ENCODE data around the gene RTRAF. TPM values are rescaled to one million over a fixed set of nuclear protein-coding genes. Genes with fewer than 3 reads are reported as not detected.

Gene RTRAF
- total RNA-seq, 4 donors from 2014 or later = 20.2 to 58.7 (median 51.9) TPM

DNA sequence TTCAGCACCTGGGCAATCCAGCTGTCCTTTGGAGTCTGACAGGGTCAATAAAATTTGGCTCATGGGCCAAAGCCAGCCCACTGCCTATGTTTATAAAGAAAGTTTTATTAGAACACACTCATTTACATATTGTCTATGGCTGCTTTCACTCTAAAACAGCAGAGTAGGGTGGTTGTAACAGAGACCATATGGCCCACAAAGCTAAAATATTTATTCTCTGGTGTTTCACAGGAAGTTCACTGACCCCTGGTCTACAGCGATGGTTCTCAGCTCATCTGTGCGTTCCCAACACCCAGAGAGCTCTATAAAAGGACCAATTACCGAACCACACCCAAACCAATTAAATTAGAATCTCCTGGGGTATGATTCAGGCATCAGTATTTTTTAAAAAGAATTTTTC is 37.7 kb upstream of the RTRAF start:
- intact Hi-C loops (cut with DNase I) = no loop called here
- Histone ChIP-seq H3K4me1 (no peaks in the 10 kb centered on the region), H3K4me3 (no peak overlapping the region), H3K27me3 (no peaks in the 10 kb centered on the region), H3K9me3 (no peaks in the 10 kb centered on the region), H3K27ac (no peak overlapping the region), H3K36me3 (peaks cover 0 to 6% (median 0%) of the 10 kb centered on the region in 3 donors)
- DNase-seq = no peak
- TF ChIP-seq CTCF (IDR thresholded peaks at IDR 0.05) (no peak), POLR2A (IDR thresholded peaks at IDR 0.05) (no peak)
- 59 to 61% methylated on average over 3 of the region's 3 CpGs for WGBS, 2 donors

DNA sequence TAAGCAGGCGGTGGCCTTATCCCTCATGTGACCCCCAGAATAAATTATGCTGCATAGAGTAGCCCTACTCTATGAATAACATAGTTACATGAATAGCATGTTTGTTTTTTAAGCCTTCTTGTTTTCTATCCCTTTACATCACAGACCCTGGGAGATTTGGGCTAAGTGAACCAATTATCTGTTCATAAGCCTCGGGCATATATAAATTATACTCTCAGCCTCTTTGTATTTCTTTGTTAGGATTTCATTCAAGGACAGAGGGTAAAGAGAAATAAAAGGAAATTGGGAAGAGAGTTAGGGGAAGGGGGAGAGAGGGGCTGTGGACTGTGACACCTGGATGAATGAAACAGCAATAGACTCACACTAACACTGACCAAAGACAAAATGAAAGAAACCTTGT is 35.3 kb upstream of the RTRAF start:
- DNase-seq = no peak
- peaks cover 0 to 6% (median 0%) of the 10 kb centered on the region in 3 donors for H3K36me3 ChIP-seq
- H3K27me3 ChIP-seq = no peaks in the 10 kb centered on the region
- H3K4me1 ChIP-seq = no peaks in the 10 kb centered on the region
- no peak for TF ChIP-seq CTCF (IDR thresholded peaks at IDR 0.05)
- TF ChIP-seq POLR2A (IDR thresholded peaks at IDR 0.05) = no peak
- intact Hi-C loops (cut with DNase I) = no loop called here
- H3K27ac ChIP-seq = no peak overlapping the region
- H3K4me3 ChIP-seq = no peak overlapping the region
- peaks cover 0 to 12% (median 0%) of the 10 kb centered on the region in 3 donors for H3K9me3 ChIP-seq
- 68 to 86% methylated on average over 2 of the region's 2 CpGs for WGBS, 2 donors

- WGBS, 2 donors = 88 to 95% methylated on average over 3 of the region's 3 CpGs
- H3K36me3 ChIP-seq = peaks cover 0 to 6% (median 0%) of the 10 kb centered on the region in 3 donors
- no peak overlapping the region for H3K4me3 ChIP-seq
- intact Hi-C loops (cut with DNase I) = no loop called here
- no peak for TF ChIP-seq POLR2A (IDR thresholded peaks at IDR 0.05)
- no peak for TF ChIP-seq CTCF (IDR thresholded peaks at IDR 0.05)
- peaks cover 0 to 12% (median 0%) of the 10 kb centered on the region in 3 donors for H3K9me3 ChIP-seq
- no peaks in the 10 kb centered on the region for H3K4me1 ChIP-seq
- no peaks in the 10 kb centered on the region for H3K27me3 ChIP-seq
- no peak overlapping the region for H3K27ac ChIP-seq
- DNase-seq = no peak
Observed at GRCh38 chr14:51954657-51955056, 34.7 kb upstream of the RTRAF start.

DNA sequence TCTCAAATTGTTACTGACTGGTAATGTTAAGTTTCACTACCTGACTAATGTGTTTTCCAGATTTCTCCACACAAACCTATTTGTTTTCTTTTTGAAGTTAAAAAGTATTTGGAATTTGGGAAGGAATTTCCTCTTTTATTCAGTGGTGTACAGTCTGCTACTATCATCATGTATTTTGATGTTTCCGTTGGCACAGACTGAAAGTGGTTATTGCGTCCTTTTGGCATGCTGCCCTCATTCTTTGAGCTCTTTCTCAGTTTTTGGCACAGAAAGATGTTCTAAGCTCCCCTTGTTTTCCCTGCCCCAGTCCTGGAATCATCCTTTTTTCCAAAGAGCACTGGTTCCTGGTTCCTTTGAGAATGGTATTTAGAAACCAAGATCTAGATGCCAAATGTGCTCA is 31.4 kb upstream of the RTRAF start:
- Histone ChIP-seq H3K27ac (no peak overlapping the region), H3K4me3 (no peak overlapping the region), H3K9me3 (peaks cover 0 to 12% (median 0%) of the 10 kb centered on the region in 3 donors), H3K36me3 (peaks cover 0 to 6% (median 0%) of the 10 kb centered on the region in 3 donors), H3K4me1 (peaks cover 0 to 7% (median 3%) of the 10 kb centered on the region in 3 donors), H3K27me3 (no peaks in the 10 kb centered on the region)
- no peak for DNase-seq
- intact Hi-C loops (cut with DNase I) = no loop called here
- 37 to 42% methylated on average over 2 of the region's 2 CpGs for WGBS, 2 donors
- no peak for TF ChIP-seq CTCF (IDR thresholded peaks at IDR 0.05)
- no peak for TF ChIP-seq POLR2A (IDR thresholded peaks at IDR 0.05)

- WGBS, 2 donors = 94 to 100% methylated on average over 1 of the region's 1 CpG
- TF ChIP-seq CTCF (IDR thresholded peaks at IDR 0.05) (no peak), POLR2A (IDR thresholded peaks at IDR 0.05) (no peak)
Observed at GRCh38 chr14:51959928-51960327, 29.4 kb upstream of the RTRAF start.

More at GRCh38 chr14:51959928-51960327, 29.4 kb upstream of the RTRAF start:
- no peaks in the 10 kb centered on the region for H3K27me3 ChIP-seq
- H3K4me3 ChIP-seq = no peak overlapping the region
- H3K36me3 ChIP-seq = no peaks in the 10 kb centered on the region
- DNase-seq = no peak
- H3K4me1 ChIP-seq = peaks cover 2 to 13% (median 4%) of the 10 kb centered on the region in 3 donors
- H3K9me3 ChIP-seq = peaks cover 0 to 12% (median 0%) of the 10 kb centered on the region in 3 donors
- intact Hi-C loops (cut with DNase I) = no loop called here
- H3K27ac ChIP-seq = no peak overlapping the region

Data from esophagus squamous epithelium (tissue), 5 donors.